GM19025 (cell line): Measurements from ENCODE around the gene VAC14.

Source experiments
- ATAC-seq: cut with Tn5 transposase; IDR thresholded peaks from one replicate; pipeline ENCODE4 v1.9.1; 2021; ENCODE audit warnings: mild to moderate bottlenecking, low read depth, moderate library complexity; ENCODE audit not compliant: unreplicated experiment

The VAC14 gene

DNA sequence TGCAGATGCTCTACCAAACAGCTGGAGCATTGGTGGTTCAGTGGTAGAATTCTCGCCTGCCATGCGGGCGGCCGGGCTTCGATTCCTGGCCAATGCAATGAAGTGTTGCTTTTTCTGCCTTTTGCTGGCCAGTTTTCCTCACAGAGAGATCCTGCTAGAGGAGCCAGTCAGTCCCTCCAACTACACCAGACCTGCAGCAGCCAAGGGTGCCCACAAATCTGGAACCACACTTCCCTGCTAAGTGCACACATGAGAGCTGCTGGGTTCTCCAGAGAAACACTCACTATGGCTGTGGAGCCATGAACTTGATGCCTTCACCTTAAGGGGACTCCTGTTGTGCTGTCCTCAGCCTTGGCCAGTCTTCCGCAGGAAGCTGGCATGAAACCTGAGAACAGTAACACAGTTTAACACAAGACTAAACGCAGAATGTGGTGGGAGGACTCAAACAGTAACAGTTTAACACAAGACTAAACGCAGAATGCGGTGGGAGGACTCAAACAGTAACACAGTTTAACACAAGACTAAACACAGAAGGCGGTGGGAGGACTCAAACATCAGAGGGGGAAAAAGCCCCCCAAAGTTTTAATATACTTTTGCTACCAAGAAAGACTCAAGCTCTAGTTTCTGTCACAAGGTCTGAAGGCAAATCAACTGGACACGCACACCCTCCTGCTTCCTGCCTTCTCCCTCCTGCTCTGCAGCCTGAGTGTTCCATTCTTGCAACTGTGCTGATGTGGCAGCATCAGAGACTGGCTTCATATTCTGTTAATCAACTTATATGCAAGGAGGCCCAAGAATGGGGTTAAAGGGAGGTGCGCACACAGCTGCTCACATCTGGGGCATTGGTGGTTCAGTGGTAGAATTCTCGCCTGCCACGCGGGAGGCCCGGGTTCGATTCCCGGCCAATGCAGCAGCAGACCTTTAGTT lies 12.0 kb downstream of the VAC14 start:
- no peak for ATAC-seq

GRCh38 chr16:70786020-70786755 lies 14.8 kb downstream of the VAC14 start:
- ATAC-seq, result no peak

GRCh38 chr16:70784692-70785555 lies 16.0 kb downstream of the VAC14 start:
- no peak for ATAC-seq

- ATAC-seq, result no peak
Measured at GRCh38 chr16:70782237-70782636, 18.7 kb downstream of the VAC14 start.

DNA sequence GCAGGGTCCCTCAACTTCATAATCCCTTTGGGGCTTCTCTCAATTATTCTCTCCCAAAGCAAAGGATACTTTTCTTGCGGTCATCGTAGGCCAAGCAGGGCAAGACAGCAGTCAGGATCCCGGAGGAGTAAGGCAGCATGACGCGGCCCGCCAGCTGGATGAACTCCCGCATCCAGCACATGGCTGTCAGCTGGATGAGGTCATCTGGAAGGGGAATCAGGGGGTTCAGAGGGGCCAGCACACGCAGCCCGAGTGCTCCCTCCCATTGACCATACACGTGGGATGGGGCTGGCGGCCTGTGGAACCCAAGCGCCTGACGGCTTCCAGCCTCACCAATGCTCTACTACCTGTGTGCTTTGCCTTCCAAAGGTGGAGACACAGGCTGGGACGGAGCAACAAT lies 19.2 kb downstream of the VAC14 start:
- no peak for ATAC-seq

GRCh38 chr16:70780546-70780945 lies 20.4 kb downstream of the VAC14 start:
- ATAC-seq, result no peak

GRCh38 chr16:70779361-70779760 lies 21.6 kb downstream of the VAC14 start:
- no peak for ATAC-seq

GRCh38 chr16:70778901-70779309 lies 22.1 kb downstream of the VAC14 start:
- ATAC-seq, result no peak

GRCh38 chr16:70777973-70778406 lies 23.0 kb downstream of the VAC14 start:
- ATAC-seq, result no peak

DNA sequence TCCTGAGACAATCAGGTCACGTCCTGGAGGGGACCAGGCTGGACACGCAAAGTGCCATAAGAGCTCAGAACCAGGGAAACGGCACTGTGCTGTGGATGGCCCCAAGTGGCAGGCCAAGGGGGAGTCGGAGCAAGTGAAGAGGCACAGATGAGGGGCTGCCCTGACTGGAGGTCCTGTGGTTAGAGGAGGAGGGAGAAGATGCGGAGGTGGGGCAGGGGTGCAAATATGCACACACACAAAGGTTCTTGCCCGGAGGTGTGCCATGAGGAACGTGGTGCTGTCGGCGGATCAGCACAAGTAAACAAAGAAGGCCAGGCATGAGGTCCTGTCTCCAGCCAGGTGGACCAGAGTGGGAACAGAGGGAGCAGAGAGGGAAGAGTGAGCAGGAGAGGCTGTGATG lies 23.5 kb downstream of the VAC14 start:
- ATAC-seq, result no peak

DNA sequence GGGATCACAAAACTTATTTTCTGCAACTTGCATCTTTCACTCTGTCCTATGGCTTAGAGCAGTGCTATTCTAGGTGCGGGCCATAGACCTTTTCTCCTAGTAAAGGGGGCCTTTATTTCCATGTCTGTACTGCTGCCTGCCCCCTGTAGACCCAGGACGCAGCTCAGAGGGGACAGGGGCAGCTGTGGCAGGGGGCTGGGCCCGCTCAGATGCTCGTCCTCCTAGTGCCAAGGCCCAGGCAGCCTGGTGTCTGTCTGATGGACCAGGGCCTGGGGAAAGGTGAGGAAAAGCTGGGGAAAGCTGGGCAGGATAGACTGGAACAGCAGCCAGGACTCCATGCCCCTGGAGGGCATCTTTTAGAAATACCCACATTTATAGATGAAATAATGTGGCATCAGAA lies 25.6 kb downstream of the VAC14 start:
- no peak for ATAC-seq

DNA sequence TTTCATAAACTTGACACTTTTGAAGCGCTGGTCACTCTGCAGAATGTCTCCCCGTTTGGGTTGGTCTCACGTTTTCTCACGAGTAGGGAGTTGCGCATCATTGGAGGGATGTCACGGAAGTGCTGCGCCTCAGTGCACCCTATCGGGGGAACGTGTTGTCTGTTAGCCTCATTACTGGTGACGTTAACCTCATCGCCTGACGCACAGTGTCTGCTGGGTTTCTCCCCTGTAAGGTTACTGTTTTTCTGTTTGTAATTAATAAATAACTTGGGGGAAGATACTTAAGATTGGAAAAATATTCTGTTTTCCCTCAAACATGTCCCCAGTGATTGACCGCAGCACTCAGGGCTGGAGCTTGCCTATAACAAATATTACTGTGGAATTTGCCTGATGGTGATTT lies 26.7 kb downstream of the VAC14 start:
- no peak for ATAC-seq

DNA sequence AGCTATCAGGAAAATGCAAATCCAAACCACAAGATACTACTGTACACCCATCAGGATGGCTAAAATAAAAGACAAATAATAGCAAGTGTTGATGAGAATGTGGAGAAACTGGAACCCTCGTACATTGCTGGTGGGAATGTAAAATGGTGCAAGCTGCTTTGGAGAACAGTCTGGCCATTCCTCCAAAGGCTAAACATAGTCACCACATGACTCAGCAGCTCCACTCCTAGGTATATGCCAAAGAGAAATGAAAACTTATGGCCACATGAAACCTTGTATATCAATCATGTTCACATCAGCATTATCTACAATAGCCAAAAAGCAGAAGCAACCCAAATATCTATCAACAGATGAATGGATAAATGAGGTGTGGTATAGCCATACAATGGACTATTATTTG lies 28.5 kb downstream of the VAC14 start:
- no peak for ATAC-seq

- ATAC-seq, result no peak
Measured at GRCh38 chr16:70770626-70771552, 30.1 kb downstream of the VAC14 start.

DNA sequence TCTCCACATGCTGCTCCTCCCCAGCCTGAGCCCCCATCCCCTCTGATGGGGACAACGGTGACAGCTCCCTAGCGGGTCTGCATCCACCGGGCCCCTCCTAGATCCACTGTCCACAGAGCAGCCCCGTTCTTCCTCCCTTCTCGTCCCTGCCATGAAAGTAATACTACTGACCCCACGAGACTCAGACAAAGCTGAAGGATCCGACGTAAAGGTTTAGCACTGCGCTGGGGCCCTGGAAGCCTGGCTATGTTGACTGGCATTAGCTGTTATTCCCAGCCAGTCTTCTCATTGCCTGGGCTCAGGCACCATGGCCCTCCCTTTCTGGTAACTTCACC lies 30.7 kb downstream of the VAC14 start:
- ATAC-seq, result no peak

DNA sequence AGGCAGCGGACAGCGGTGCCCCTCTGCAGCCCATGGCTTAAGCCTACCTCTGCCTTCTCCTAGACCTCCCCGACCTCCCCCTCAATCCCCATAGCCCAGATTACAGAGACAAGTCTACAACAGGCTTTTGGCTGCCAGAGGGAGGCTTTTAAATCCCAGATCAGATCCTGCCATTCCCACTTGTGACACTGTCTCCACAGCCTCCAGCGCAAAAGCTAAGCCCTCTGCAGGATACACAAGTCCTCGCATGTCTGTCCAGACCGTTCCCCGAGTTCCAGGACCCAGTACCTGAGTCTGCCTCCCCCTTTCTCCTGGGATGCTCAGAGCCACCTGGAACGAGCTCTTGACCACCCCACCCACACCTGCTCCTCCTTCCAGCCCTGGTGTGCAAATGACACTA lies 31.2 kb downstream of the VAC14 start:
- no peak for ATAC-seq

DNA sequence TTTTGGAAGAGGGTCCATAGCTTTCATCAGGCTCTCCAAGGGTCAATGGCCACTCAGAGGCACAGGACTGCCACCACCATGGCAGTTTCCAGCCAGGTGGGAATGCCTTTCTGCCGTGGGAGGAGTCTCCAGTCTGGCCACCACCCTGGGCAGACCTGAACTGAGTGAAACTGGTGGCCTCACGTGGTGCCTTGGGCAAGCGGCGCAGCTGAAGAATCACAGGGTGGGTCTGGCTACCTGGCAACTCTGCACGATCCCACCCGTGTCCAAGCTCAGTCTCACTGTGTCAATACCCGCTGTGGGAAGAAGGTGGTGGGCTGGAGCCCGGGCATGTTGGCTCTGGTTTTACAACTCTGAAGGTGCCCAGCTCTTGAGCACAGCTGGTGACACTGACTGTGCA lies 31.8 kb downstream of the VAC14 start:
- no peak for ATAC-seq

DNA sequence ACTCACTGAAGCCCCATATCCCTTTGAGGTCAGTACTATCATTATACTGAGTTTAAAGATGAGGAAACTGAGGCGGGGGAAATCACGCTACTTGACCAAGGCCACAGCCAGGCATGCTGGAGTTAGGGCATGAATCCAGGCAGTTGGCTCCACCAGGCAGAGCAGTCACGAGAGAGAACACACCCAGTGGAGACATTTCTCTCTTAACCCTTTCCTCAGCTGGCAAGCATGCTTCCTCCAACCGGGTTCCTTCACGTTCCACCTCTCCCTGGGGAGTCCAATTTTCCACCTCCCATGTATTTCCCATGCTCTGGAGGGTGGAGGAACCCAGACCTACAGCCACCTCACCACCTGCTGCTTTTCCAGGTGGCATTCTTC lies 32.8 kb downstream of the VAC14 start:
- no peak for ATAC-seq

GRCh38 chr16:70767377-70768202 lies 33.4 kb downstream of the VAC14 start:
- no peak for ATAC-seq
